ENCODE data around the gene TSHZ3.

DNA sequence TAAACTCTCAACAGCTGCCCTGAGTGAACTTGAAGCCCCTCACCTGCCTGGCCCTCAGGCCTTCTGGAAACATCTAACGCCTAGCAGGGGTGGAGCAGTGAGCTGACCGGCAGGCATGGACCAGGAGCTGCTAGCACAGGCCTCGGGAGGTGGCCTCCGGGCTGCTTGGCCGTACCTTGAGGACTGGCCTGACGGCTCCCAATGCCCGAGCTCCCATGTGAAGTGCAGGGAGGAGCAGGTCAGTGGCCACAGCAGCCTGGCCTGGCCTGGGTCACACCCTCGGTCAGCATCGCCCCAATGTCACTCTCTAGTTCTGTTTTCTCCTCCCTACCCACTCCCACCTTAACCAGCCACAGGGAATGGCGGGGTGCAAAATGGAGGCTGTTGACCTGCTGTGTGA lies 19.0 kb downstream of the TSHZ3 start:
- TF ChIP-seq, protein P1, sequence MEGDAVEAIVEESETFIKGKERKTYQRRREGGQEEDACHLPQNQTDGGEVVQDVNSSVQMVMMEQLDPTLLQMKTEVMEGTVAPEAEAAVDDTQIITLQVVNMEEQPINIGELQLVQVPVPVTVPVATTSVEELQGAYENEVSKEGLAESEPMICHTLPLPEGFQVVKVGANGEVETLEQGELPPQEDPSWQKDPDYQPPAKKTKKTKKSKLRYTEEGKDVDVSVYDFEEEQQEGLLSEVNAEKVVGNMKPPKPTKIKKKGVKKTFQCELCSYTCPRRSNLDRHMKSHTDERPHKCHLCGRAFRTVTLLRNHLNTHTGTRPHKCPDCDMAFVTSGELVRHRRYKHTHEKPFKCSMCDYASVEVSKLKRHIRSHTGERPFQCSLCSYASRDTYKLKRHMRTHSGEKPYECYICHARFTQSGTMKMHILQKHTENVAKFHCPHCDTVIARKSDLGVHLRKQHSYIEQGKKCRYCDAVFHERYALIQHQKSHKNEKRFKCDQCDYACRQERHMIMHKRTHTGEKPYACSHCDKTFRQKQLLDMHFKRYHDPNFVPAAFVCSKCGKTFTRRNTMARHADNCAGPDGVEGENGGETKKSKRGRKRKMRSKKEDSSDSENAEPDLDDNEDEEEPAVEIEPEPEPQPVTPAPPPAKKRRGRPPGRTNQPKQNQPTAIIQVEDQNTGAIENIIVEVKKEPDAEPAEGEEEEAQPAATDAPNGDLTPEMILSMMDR (IDR thresholded peaks at IDR 0.05), result no peak
- no peak for TF ChIP-seq POLR2A (IDR thresholded peaks at IDR 0.05)
- no peak for TF ChIP-seq POLR2AphosphoS5 (IDR thresholded peaks at IDR 0.05)
- TF ChIP-seq EP300 (IDR thresholded peaks at IDR 0.05), result no peak
